Raji (cell line): ENCODE measurements around the gene KLK1.

Experiments
- POLR2A ChIP-seq: IDR thresholded peaks from 2 replicates; pipeline ENCODE4 v1.6.1; 2011; ENCODE audit warnings: low read depth, low read length, control low read depth; ENCODE audit not compliant: insufficient read depth

Gene KLK1

GRCh38 chr19:50803633-50804419, 19.8 kb downstream of the KLK1 start:
- TF ChIP-seq POLR2A, result no peak

- TF ChIP-seq POLR2A, result no peak
Observed at GRCh38 chr19:50801107-50801506, 22.5 kb downstream of the KLK1 start.

- no peak for TF ChIP-seq POLR2A
Observed at GRCh38 chr19:50799547-50799851, 24.1 kb downstream of the KLK1 start.

GRCh38 chr19:50798659-50799546, 24.7 kb downstream of the KLK1 start:
- TF ChIP-seq POLR2A, result no peak

GRCh38 chr19:50797781-50798658, 25.6 kb downstream of the KLK1 start:
- no peak for TF ChIP-seq POLR2A

- no peak for TF ChIP-seq POLR2A
Observed at GRCh38 chr19:50797429-50797780, 26.2 kb downstream of the KLK1 start.

- no peak for TF ChIP-seq POLR2A
Observed at GRCh38 chr19:50796634-50797428, 26.8 kb downstream of the KLK1 start.

GRCh38 chr19:50796128-50796633, 27.4 kb downstream of the KLK1 start:
- TF ChIP-seq POLR2A, result no peak

GRCh38 chr19:50795664-50796073, 27.9 kb downstream of the KLK1 start:
- TF ChIP-seq POLR2A, result no peak

GRCh38 chr19:50794876-50795663, 28.5 kb downstream of the KLK1 start:
- TF ChIP-seq POLR2A, result peak; percentile 66

- peak; percentile 37; the same call in 1 of the 2 replicates for TF ChIP-seq POLR2A
Observed at GRCh38 chr19:50794074-50794875, 29.3 kb downstream of the KLK1 start.

GRCh38 chr19:50793558-50794065, 30.0 kb downstream of the KLK1 start:
- no peak for TF ChIP-seq POLR2A
